Measurements from ENCODE around the gene WNT9A. TPM values are rescaled to one million over a fixed set of nuclear protein-coding genes. Genes with fewer than 3 reads are reported as not detected.

The WNT9A gene
- total RNA-seq, 1 experiment from 2014 or later = not detected

GRCh38 chr1:227892489-227893299 is 55.0 kb downstream of the WNT9A start:
- no TSS peak for BruUV-seq (replicated peaks)
- ChIA-PET CTCF (no interaction called here), POLR2A (ENCODE audit: low non-redundant PET) (no interaction called here)
- intact Hi-C loops (cut with micrococcal nuclease; ENCODE audit: unreplicated experiment) = no loop called here
- Histone ChIP-seq H3K4me3 (ENCODE audit: low read depth, low read length, poor library complexity, severe bottlenecking) (no peak overlapping the region), H3K27ac (ENCODE audit: low read depth, low read length, poor library complexity, severe bottlenecking) (no peak overlapping the region), H3K9me3 (ENCODE audit: low read depth, low read length, poor library complexity, severe bottlenecking) (no peaks in the 10 kb centered on the region), H3K4me1 (ENCODE audit: insufficient read depth, low read length, poor library complexity, severe bottlenecking) (no peaks in the 10 kb centered on the region), H3K36me3 (ENCODE audit: insufficient read depth, low read length, poor library complexity, severe bottlenecking) (no peaks in the 10 kb centered on the region), H3K27me3 (replicated peaks; ENCODE audit: insufficient read depth, low read depth, low read length, poor library complexity) (no peaks in the 10 kb centered on the region)
- DNase-seq (ENCODE audit: low spot score) = no peak
- TF ChIP-seq CTCF (conservative IDR thresholded peaks at IDR 0.05; ENCODE audit: low read depth, low read length) = no peak
- TF ChIP-seq EZH2 (IDR thresholded peaks at IDR 0.05; ENCODE audit: borderline replicate concordance, low read depth, low read length, poor library complexity, severe bottlenecking) = no peak

GRCh38 chr1:227891955-227892488 is 55.7 kb downstream of the WNT9A start:
- Histone ChIP-seq H3K9me3 (ENCODE audit: low read depth, low read length, poor library complexity, severe bottlenecking) (no peaks in the 10 kb centered on the region), H3K4me1 (ENCODE audit: insufficient read depth, low read length, poor library complexity, severe bottlenecking) (no peaks in the 10 kb centered on the region), H3K36me3 (ENCODE audit: insufficient read depth, low read length, poor library complexity, severe bottlenecking) (no peaks in the 10 kb centered on the region), H3K4me3 (ENCODE audit: low read depth, low read length, poor library complexity, severe bottlenecking) (no peak overlapping the region), H3K27me3 (replicated peaks; ENCODE audit: insufficient read depth, low read depth, low read length, poor library complexity) (no peaks in the 10 kb centered on the region), H3K27ac (ENCODE audit: low read depth, low read length, poor library complexity, severe bottlenecking) (no peak overlapping the region)
- no peak for DNase-seq (ENCODE audit: low spot score)
- no TSS peak for BruUV-seq (replicated peaks)
- ChIA-PET POLR2A (ENCODE audit: low non-redundant PET) (no interaction called here), CTCF (no interaction called here)
- intact Hi-C loops (cut with micrococcal nuclease; ENCODE audit: unreplicated experiment) = no loop called here
- TF ChIP-seq CTCF (conservative IDR thresholded peaks at IDR 0.05; ENCODE audit: low read depth, low read length) (no peak), EZH2 (IDR thresholded peaks at IDR 0.05; ENCODE audit: borderline replicate concordance, low read depth, low read length, poor library complexity, severe bottlenecking) (no peak)

- intact Hi-C loops (cut with micrococcal nuclease; ENCODE audit: unreplicated experiment) = no loop called here
- TF ChIP-seq CTCF (conservative IDR thresholded peaks at IDR 0.05; ENCODE audit: low read depth, low read length) (no peak), EZH2 (IDR thresholded peaks at IDR 0.05; ENCODE audit: borderline replicate concordance, low read depth, low read length, poor library complexity, severe bottlenecking) (no peak)
- Histone ChIP-seq H3K27me3 (replicated peaks; ENCODE audit: insufficient read depth, low read depth, low read length, poor library complexity) (no peaks in the 10 kb centered on the region), H3K27ac (ENCODE audit: low read depth, low read length, poor library complexity, severe bottlenecking) (no peak overlapping the region), H3K4me3 (ENCODE audit: low read depth, low read length, poor library complexity, severe bottlenecking) (no peak overlapping the region), H3K9me3 (ENCODE audit: low read depth, low read length, poor library complexity, severe bottlenecking) (no peaks in the 10 kb centered on the region), H3K36me3 (ENCODE audit: insufficient read depth, low read length, poor library complexity, severe bottlenecking) (no peaks in the 10 kb centered on the region), H3K4me1 (ENCODE audit: insufficient read depth, low read length, poor library complexity, severe bottlenecking) (no peaks in the 10 kb centered on the region)
- ChIA-PET CTCF (no interaction called here), POLR2A (ENCODE audit: low non-redundant PET) (no interaction called here)
- DNase-seq (ENCODE audit: low spot score) = no peak
- no TSS peak for BruUV-seq (replicated peaks)
These were observed 56.3 kb downstream of the WNT9A start for GRCh38 chr1:227891223-227891954.

Measured in A673 (cell line).